Measurements from ENCODE around the gene XPR1. TPM values are rescaled to one million over a fixed set of nuclear protein-coding genes. Genes with fewer than 3 reads are reported as not detected.

Gene XPR1
- total RNA-seq, 4 donors from 2014 or later = 29.4 to 42.2 (median 33.7) TPM

GRCh38 chr1:180731131-180731530 is 99.3 kb downstream of the XPR1 start:
- Histone ChIP-seq H3K4me3 (replicated peaks in 1 of 3) (no peak overlapping the region), H3K4me1 (no peaks in the 10 kb centered on the region), H3K27ac (no peak overlapping the region), H3K27me3 (no peaks in the 10 kb centered on the region), H3K9me3 (no peaks in the 10 kb centered on the region), H3K36me3 (no peaks in the 10 kb centered on the region)
- DNase-seq = no peak
- TF ChIP-seq POLR2A (IDR thresholded peaks at IDR 0.05) (no peak), CTCF (IDR thresholded peaks at IDR 0.05) (no peak)
- 95 to 98% methylated on average over 4 of the region's 4 CpGs for WGBS, 2 donors
- intact Hi-C loops (cut with DNase I) = no loop called here

- 96 to 97% methylated on average over 14 of the region's 14 CpGs for WGBS, 2 donors
- Histone ChIP-seq H3K36me3 (no peaks in the 10 kb centered on the region), H3K9me3 (no peaks in the 10 kb centered on the region), H3K4me3 (replicated peaks in 1 of 3) (no peak overlapping the region), H3K27ac (no peak overlapping the region), H3K4me1 (no peaks in the 10 kb centered on the region), H3K27me3 (no peaks in the 10 kb centered on the region)
- no peak for DNase-seq
- TF ChIP-seq POLR2A (IDR thresholded peaks at IDR 0.05) (no peak), CTCF (IDR thresholded peaks at IDR 0.05) (no peak)
- intact Hi-C loops (cut with DNase I) = no loop called here
Measured at GRCh38 chr1:180732866-180733265, 101.0 kb downstream of the XPR1 start.

- 99% methylated on average over 2 of the region's 2 CpGs for WGBS, 2 donors
- no peak for TF ChIP-seq CTCF (IDR thresholded peaks at IDR 0.05)
- TF ChIP-seq POLR2A (IDR thresholded peaks at IDR 0.05) = no peak
- no peaks in the 10 kb centered on the region for H3K4me1 ChIP-seq
- H3K9me3 ChIP-seq = no peaks in the 10 kb centered on the region
- H3K36me3 ChIP-seq = no peaks in the 10 kb centered on the region
- no peak for DNase-seq
- no peak overlapping the region for H3K27ac ChIP-seq
- no peaks in the 10 kb centered on the region for H3K27me3 ChIP-seq
- H3K4me3 ChIP-seq (replicated peaks in 1 of 3) = no peak overlapping the region
- intact Hi-C loops (cut with DNase I) = no loop called here
Measured at GRCh38 chr1:180734366-180734765, 102.5 kb downstream of the XPR1 start.

GRCh38 chr1:180742663-180743062 is 110.8 kb downstream of the XPR1 start:
- Histone ChIP-seq H3K36me3 (no peaks in the 10 kb centered on the region), H3K27ac (no peak overlapping the region), H3K27me3 (no peaks in the 10 kb centered on the region), H3K4me3 (replicated peaks in 1 of 3) (no peak overlapping the region), H3K9me3 (no peaks in the 10 kb centered on the region), H3K4me1 (no peaks in the 10 kb centered on the region)
- TF ChIP-seq POLR2A (IDR thresholded peaks at IDR 0.05) (no peak), CTCF (IDR thresholded peaks at IDR 0.05) (no peak)
- no peak for DNase-seq
- intact Hi-C loops (cut with DNase I) = no loop called here

GRCh38 chr1:180743868-180744267 is 112.0 kb downstream of the XPR1 start:
- DNase-seq = no peak
- intact Hi-C loops (cut with DNase I) = no loop called here
- Histone ChIP-seq H3K27ac (no peak overlapping the region), H3K9me3 (no peaks in the 10 kb centered on the region), H3K36me3 (no peaks in the 10 kb centered on the region), H3K27me3 (no peaks in the 10 kb centered on the region), H3K4me3 (replicated peaks in 1 of 3) (no peak overlapping the region), H3K4me1 (no peaks in the 10 kb centered on the region)
- TF ChIP-seq CTCF (IDR thresholded peaks at IDR 0.05) (no peak), POLR2A (IDR thresholded peaks at IDR 0.05) (no peak)
